ENCODE data around the gene ATAD3B. TPM values are rescaled to one million over a fixed set of nuclear protein-coding genes. Genes with fewer than 3 reads are reported as not detected.
"Not testable (repeated sequence)": the region's sequence is repeated elsewhere in the genome, so short reads cannot be mapped to it uniquely, and the experiment has no call there.

ATAD3B gene
- total and polyA plus RNA-seq, 2 experiments from 2014 or later = 11.6 to 20.2 TPM

- Histone ChIP-seq H3K79me2 (ENCODE audit: insufficient read depth) (peaks cover 41% of the 10 kb centered on the region), H3K4me2 (ENCODE audit: unreplicated experiment) (no peak overlapping the region), H3K4me1 (ENCODE audit: insufficient read depth) (no peaks in the 10 kb centered on the region), H3K9ac (no peak overlapping the region), H3K9me3 (ENCODE audit: low read depth) (no peaks in the 10 kb centered on the region), H3K27ac (no peak overlapping the region), H3K4me3 (no peak overlapping the region), H3K9me2 (ENCODE audit: insufficient read depth) (no peaks in the 10 kb centered on the region), H3K27me3 (replicated peaks; ENCODE audit: insufficient read depth) (no peaks in the 10 kb centered on the region), H3K36me3 (ENCODE audit: low read depth) (peaks cover 9% of the 10 kb centered on the region; the same call in 1 of the 2 replicates), H3F3A (ENCODE audit: insufficient read depth) (no peaks in the 10 kb centered on the region), H4K20me1 (ENCODE audit: insufficient read depth) (no peaks in the 10 kb centered on the region), H2AFZ (no peak overlapping the region)
- 95 to 99% methylated on average over 16 of the region's 16 CpGs for WGBS, 2 experiments (ENCODE audit: low coverage in 1 of 2, low lambda C conversion rate in 2 of 2, missing lambda C conversion rate in 2 of 2)
- no peak for TF ChIP-seq EZH2 (IDR thresholded peaks at IDR 0.05; ENCODE audit: insufficient read depth, poor library complexity, severe bottlenecking)
- no peak for TF ChIP-seq EZH2phosphoT487 (IDR thresholded peaks at IDR 0.05; ENCODE audit: insufficient read depth, low read depth)
- DNase-seq = no peak
- in situ Hi-C loops (cut with MboI) = no loop called here
Observed at GRCh38 chr1:1483714-1484113, 12.1 kb downstream of the ATAD3B start.

- H3K9ac ChIP-seq; H3K9me3 ChIP-seq (ENCODE audit: low read depth); H3K9me2 ChIP-seq (ENCODE audit: insufficient read depth); H4K20me1 ChIP-seq (ENCODE audit: insufficient read depth); H3K4me2 ChIP-seq (ENCODE audit: unreplicated experiment); H3K4me3 ChIP-seq; H3K36me3 ChIP-seq (ENCODE audit: low read depth); in situ Hi-C loops (cut with MboI); H3F3A ChIP-seq (ENCODE audit: insufficient read depth); DNase-seq; H3K27ac ChIP-seq; H3K4me1 ChIP-seq (ENCODE audit: insufficient read depth); H3K27me3 ChIP-seq (replicated peaks; ENCODE audit: insufficient read depth); H2AFZ ChIP-seq: not testable (repeated sequence)
- 95% methylated on average over 34 to 35 of the region's 46 CpGs for WGBS, 2 experiments (ENCODE audit: low coverage in 1 of 2, low lambda C conversion rate in 2 of 2, missing lambda C conversion rate in 2 of 2)
- peaks cover 34% of the 10 kb centered on the region for H3K79me2 ChIP-seq (ENCODE audit: insufficient read depth)
Observed at GRCh38 chr1:1484976-1485750, 13.6 kb downstream of the ATAD3B start.

- H3K9me2 ChIP-seq (ENCODE audit: insufficient read depth); H3K9ac ChIP-seq; H3K4me2 ChIP-seq (ENCODE audit: unreplicated experiment); H3K27ac ChIP-seq; DNase-seq; H4K20me1 ChIP-seq (ENCODE audit: insufficient read depth); H2AFZ ChIP-seq; H3K4me1 ChIP-seq (ENCODE audit: insufficient read depth); H3K9me3 ChIP-seq (ENCODE audit: low read depth); in situ Hi-C loops (cut with MboI); H3K4me3 ChIP-seq; H3K27me3 ChIP-seq (replicated peaks; ENCODE audit: insufficient read depth); H3F3A ChIP-seq (ENCODE audit: insufficient read depth): not testable (repeated sequence)
- 97 to 98% methylated on average over 29 to 31 of the region's 31 CpGs for WGBS, 2 experiments (ENCODE audit: low coverage in 1 of 2, low lambda C conversion rate in 2 of 2, missing lambda C conversion rate in 2 of 2)
- Histone ChIP-seq H3K36me3 (ENCODE audit: low read depth) (peaks cover 11% of the 10 kb centered on the region; the same call in 1 of the 2 replicates), H3K79me2 (ENCODE audit: insufficient read depth) (peaks cover 30% of the 10 kb centered on the region)
Observed at GRCh38 chr1:1485755-1486317, 14.3 kb downstream of the ATAD3B start.

GRCh38 chr1:1487701-1488100 lies 16.1 kb downstream of the ATAD3B start:
- Histone ChIP-seq H3K27me3 (replicated peaks; ENCODE audit: insufficient read depth) (no peaks in the 10 kb centered on the region), H3K27ac (no peak overlapping the region), H3K4me3 (no peak overlapping the region), H3K9ac (no peak overlapping the region), H2AFZ (no peak overlapping the region), H3K4me2 (ENCODE audit: unreplicated experiment) (no peak overlapping the region), H3K79me2 (ENCODE audit: insufficient read depth) (peaks cover 35% of the 10 kb centered on the region), H3K4me1 (ENCODE audit: insufficient read depth) (no peaks in the 10 kb centered on the region), H3K9me3 (ENCODE audit: low read depth) (no peaks in the 10 kb centered on the region), H3K9me2 (ENCODE audit: insufficient read depth) (no peaks in the 10 kb centered on the region), H4K20me1 (ENCODE audit: insufficient read depth) (no peaks in the 10 kb centered on the region), H3K36me3 (ENCODE audit: low read depth) (peaks cover 30% of the 10 kb centered on the region), H3F3A (ENCODE audit: insufficient read depth) (no peaks in the 10 kb centered on the region)
- DNase-seq = no peak
- in situ Hi-C loops (cut with MboI) = no loop called here
- no peak for TF ChIP-seq EZH2 (IDR thresholded peaks at IDR 0.05; ENCODE audit: insufficient read depth, poor library complexity, severe bottlenecking)
- no peak for TF ChIP-seq EZH2phosphoT487 (IDR thresholded peaks at IDR 0.05; ENCODE audit: insufficient read depth, low read depth)
- 85 to 94% methylated on average over 12 to 14 of the region's 18 CpGs for WGBS, 2 experiments (ENCODE audit: low coverage in 1 of 2, low lambda C conversion rate in 2 of 2, missing lambda C conversion rate in 2 of 2)
